HL-60/S4 (cell line): ENCODE results near the gene F2R.
"Not testable (repeated sequence)": the region's sequence is repeated elsewhere in the genome, so short reads cannot be mapped to it uniquely, and the experiment has no call there.

Source experiments
- in situ Hi-C: fragments of 300-500 bp; cut with MboI; formaldehyde crosslinking; loops from 2 replicates; pipeline ENCODE4 v1.14.3; 2022; ENCODE audit warnings: low sequenced_read_pairs

F2R gene

GRCh38 chr5:76717222-76718083 is 1.5 kb downstream of the F2R start:
- in situ Hi-C loops: no loop called here

GRCh38 chr5:76718381-76718832 is 2.5 kb downstream of the F2R start:
- in situ Hi-C loops: no loop called here

GRCh38 chr5:76718880-76719279 is 3.0 kb downstream of the F2R start:
- in situ Hi-C loops: no loop called here

GRCh38 chr5:76720988-76721569 is 5.2 kb downstream of the F2R start:
- in situ Hi-C loops: no loop called here

GRCh38 chr5:76723266-76723665 is 7.3 kb downstream of the F2R start:
- in situ Hi-C loops: no loop called here

- in situ Hi-C loops: no loop called here
Measured at GRCh38 chr5:76723906-76724305, 8.0 kb downstream of the F2R start.

GRCh38 chr5:76724871-76725270 is 8.9 kb downstream of the F2R start:
- in situ Hi-C loops: no loop called here

- in situ Hi-C loops: no loop called here
Measured at GRCh38 chr5:76728965-76729364, 13.0 kb downstream of the F2R start.

GRCh38 chr5:76729373-76730290 is 13.7 kb downstream of the F2R start:
- in situ Hi-C loops: no loop called here

GRCh38 chr5:76732405-76733048 is 16.6 kb downstream of the F2R start:
- in situ Hi-C loops: no loop called here

- in situ Hi-C loops: no loop called here
Measured at GRCh38 chr5:76733049-76733417, 17.1 kb downstream of the F2R start.

GRCh38 chr5:76735762-76736545 is 20.0 kb downstream of the F2R start:
- in situ Hi-C loops: no loop called here

GRCh38 chr5:76736679-76737556 is 21.0 kb downstream of the F2R start:
- in situ Hi-C loops: no loop called here

- in situ Hi-C loops: no loop called here
Measured at GRCh38 chr5:76737846-76738245, 21.9 kb downstream of the F2R start.

- in situ Hi-C loops: not testable (repeated sequence)
Measured at GRCh38 chr5:76741506-76741905, 25.6 kb downstream of the F2R start.

- in situ Hi-C loops: no loop called here
Measured at GRCh38 chr5:76742583-76742982, 26.7 kb downstream of the F2R start.

GRCh38 chr5:76744632-76745031 is 28.7 kb downstream of the F2R start:
- in situ Hi-C loops: no loop called here

- in situ Hi-C loops: no loop called here
Measured at GRCh38 chr5:76745670-76746069, 29.7 kb downstream of the F2R start.

GRCh38 chr5:76746677-76747076 is 30.8 kb downstream of the F2R start:
- in situ Hi-C loops: no loop called here
